GM12872 (cell line): ENCODE measurements around the gene LALBA.

Experiments
- CTCF ChIP-seq: IDR thresholded peaks from 3 replicates; pipeline ENCODE4 v1.5.1; 2011; ENCODE audit warnings: low read depth, mild to moderate bottlenecking, low read length, moderate library complexity; ENCODE audit not compliant: insufficient read depth

Gene LALBA

GRCh38 chr12:48545833-48546469 lies 23.9 kb downstream of the LALBA start:
- no peak for TF ChIP-seq CTCF

- TF ChIP-seq CTCF: peak; percentile 84
Observed at GRCh38 chr12:48542300-48542928, 27.4 kb downstream of the LALBA start.

- no peak for TF ChIP-seq CTCF
Observed at GRCh38 chr12:48536602-48537001, 33.2 kb downstream of the LALBA start.

GRCh38 chr12:48532601-48533000 lies 37.2 kb downstream of the LALBA start:
- no peak for TF ChIP-seq CTCF

GRCh38 chr12:48527891-48528670 lies 41.8 kb downstream of the LALBA start:
- no peak for TF ChIP-seq CTCF

GRCh38 chr12:48525332-48525731 lies 44.5 kb downstream of the LALBA start, which contains the start of gene OR8S1:
Gene OR8S1 (plus strand): TSS chr12:48525632. CDS start chr12:48525632, 0 bp downstream.
- TF ChIP-seq CTCF: no peak
